HFF-Myc (cell line): ENCODE measurements around the gene HIVEP1.

Source experiments
- DNase-seq: peaks from one replicate; pipeline ENCODE4 v3.0.0-alpha.2; 2011; ENCODE audit warnings: low read depth; ENCODE audit errors: extremely low read depth
- H3K4me3 ChIP-seq: replicated peaks from 2 replicates; pipeline ENCODE4 v1.5.1; 2011; ENCODE audit warnings: low read depth, mild to moderate bottlenecking, control low read depth, low read length
- TF ChIP-seq, protein P1 (sequence below): IDR thresholded peaks from 2 replicates; pipeline ENCODE4 v1.5.1; 2012; ENCODE audit warnings: mild to moderate bottlenecking, low read depth, low read length, control low read depth; ENCODE audit errors: missing control alignments

The HIVEP1 gene

DNA sequence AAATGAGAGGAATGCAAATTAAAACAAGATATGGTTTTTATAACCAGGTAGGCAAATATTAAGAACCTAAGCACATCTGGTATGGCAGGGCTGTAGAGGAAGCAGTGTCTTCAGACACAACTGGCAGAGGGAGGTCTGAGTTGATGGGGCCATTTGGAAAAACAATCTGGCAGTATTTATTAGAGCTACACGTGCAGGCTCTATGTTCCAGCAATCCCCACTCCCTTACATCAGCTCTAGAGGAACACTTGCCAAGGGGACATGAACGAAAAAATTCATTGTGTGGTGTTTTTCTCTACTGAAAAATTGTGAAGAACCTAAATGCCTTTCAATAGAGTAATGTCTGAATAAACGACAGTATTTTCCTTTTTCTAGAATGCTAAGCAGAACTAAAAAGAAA lies 166.4 kb downstream of the HIVEP1 start:
- H3K4me3 ChIP-seq = no peak overlapping the region
- TF ChIP-seq, protein P1, sequence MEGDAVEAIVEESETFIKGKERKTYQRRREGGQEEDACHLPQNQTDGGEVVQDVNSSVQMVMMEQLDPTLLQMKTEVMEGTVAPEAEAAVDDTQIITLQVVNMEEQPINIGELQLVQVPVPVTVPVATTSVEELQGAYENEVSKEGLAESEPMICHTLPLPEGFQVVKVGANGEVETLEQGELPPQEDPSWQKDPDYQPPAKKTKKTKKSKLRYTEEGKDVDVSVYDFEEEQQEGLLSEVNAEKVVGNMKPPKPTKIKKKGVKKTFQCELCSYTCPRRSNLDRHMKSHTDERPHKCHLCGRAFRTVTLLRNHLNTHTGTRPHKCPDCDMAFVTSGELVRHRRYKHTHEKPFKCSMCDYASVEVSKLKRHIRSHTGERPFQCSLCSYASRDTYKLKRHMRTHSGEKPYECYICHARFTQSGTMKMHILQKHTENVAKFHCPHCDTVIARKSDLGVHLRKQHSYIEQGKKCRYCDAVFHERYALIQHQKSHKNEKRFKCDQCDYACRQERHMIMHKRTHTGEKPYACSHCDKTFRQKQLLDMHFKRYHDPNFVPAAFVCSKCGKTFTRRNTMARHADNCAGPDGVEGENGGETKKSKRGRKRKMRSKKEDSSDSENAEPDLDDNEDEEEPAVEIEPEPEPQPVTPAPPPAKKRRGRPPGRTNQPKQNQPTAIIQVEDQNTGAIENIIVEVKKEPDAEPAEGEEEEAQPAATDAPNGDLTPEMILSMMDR = no peak
- DNase-seq = no peak

DNA sequence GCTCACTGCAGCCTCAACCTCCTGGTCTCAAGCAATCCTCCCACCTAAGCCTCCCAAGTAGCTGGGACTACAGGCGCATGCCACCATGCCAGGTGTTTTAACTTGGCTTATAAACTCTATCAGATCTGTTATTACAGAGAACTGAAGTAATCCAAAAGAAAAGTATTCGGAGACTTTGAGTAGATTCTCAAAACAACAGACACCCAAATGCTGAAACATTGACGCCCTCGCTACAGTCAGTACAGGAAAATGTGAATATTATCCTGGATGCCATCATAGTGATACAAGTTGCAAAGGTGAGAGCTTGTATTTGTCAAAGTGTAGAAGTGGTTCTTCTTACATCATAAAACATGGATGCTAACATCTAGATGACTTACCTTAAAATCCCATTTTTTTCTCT lies 169.4 kb downstream of the HIVEP1 start:
- DNase-seq = no peak
- TF ChIP-seq, protein P1 = no peak

DNA sequence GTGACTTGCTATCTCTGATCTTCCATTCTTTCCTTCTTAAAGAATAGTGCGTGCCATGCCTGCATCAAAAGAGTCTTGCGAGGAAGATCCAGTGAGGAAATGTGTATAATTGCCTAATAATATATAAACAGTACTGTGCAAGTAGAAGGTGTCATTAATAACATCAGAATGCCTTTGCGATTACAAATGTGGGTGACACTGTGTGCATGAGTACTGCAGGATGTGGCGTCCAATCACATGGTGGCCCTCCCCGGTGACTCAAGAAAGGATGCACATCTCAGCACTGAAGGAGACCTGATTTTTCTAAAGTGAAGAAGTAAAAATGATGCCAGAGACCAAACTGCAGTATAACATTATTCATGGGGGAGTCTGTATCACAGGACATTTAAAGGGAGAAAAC lies 170.6 kb downstream of the HIVEP1 start:
- no peak for DNase-seq
- no peak overlapping the region for H3K4me3 ChIP-seq
- TF ChIP-seq, protein P1 = no peak

More for the DNA sequence above, 169.4 kb downstream of the HIVEP1 start:
- no peak overlapping the region for H3K4me3 ChIP-seq

DNA sequence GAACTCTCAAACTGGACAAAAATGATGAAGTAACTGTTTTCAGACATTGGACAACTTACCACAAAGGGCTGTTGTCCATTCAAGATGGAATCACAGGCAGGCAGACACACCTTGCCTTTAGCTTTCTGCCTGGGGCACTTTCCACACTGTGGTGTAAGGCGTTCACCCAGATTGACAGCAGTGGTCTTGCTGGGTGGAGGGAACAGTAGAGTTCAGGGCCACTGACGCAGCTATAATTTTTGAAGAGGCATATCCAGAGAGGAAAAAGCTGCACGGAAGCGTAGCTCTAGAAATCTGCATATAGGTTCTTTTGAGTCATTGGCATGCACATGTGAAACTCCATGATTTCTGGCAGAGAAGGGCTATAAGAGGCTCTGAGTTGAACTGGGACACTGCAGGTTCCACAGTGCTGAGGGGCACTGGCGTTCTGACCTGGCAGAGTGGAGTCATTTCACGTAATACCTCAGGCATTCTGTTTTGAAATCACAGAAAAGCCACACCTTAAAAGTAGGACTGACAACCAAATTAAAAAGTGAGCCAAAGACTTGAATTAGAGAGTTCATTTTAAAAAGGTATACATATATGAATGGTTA lies 173.1 kb downstream of the HIVEP1 start:
- TF ChIP-seq, protein P1 = no peak
- DNase-seq = no peak
- H3K4me3 ChIP-seq = no peak overlapping the region

DNA sequence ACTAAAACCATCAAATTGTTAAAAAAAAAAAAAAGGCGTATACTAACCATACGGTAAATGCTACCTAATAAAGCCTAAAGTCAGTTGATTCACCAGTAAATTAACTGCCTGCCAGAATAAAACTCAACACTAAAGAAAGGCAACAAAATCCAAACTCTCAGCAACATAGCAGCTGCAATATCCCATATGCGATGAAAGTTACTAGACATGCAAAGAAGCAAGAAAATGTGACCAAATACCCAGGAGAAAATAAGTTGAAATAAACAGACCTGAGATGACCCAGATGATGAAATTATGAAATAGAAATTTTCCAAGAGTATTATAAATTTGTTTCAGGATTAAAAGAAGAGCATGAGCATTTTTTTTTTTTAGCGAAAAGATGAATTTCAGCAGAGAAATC lies 174.4 kb downstream of the HIVEP1 start:
- TF ChIP-seq, protein P1 = no peak
- no peak for DNase-seq
- H3K4me3 ChIP-seq = no peak overlapping the region

DNA sequence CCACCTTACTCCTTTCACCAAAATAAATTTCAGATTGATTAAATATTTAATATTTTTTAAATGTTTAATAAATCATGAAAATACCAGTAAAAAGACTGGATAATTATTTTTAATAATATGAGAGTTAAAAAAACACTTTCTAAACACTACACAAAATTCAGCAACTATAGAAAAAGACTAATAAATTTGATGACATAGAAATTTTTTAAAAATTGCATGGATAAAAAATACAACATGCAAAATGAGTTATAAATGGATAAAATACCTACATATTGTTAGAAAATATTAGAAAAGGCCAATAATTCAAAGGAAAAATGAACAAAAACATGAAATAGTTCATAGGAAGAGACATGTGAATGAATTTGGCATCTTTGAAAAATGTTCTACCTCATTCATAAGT lies 177.0 kb downstream of the HIVEP1 start:
- DNase-seq = no peak
- TF ChIP-seq, protein P1 = no peak
- H3K4me3 ChIP-seq = no peak overlapping the region

DNA sequence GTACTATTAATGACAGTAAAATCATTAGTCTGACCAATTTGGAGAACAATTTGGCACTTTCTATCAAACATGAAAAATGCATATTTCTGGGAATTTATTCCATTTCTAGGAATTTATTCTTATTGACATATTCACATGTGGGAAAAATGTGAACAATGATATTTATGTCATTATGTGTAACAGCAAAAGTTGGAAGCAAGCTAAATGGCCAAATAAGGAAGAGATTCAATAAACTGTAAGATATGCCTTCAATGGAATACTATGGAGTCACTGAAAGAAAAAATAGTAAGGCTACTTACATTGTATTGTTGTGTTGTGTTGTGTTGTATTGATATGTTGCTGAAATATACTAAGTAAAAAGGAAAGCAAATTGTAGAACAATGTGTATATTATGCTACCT lies 177.5 kb downstream of the HIVEP1 start:
- no peak overlapping the region for H3K4me3 ChIP-seq
- TF ChIP-seq, protein P1 = no peak
- no peak for DNase-seq
